A549 (cell line): ENCODE data around the gene PRXL2B. TPM values are rescaled to one million over a fixed set of nuclear protein-coding genes. Genes with fewer than 3 reads are reported as not detected.

Source experiments
- ATAC-seq, 2 experiments: fragments of 200-7000 bp in 1 of 2; fragments of >200 bp in 1 of 2; cut with Nextera tagmentation in 1 of 2; cut with Tn5 transposase in 1 of 2; 3 replicates each; pipeline versions ENCODE4 v1.8.0 to v1.9.1; 2018 to 2020; ENCODE audit warnings: mild to moderate bottlenecking in 1 of 2, moderate library complexity in 1 of 2
- CTCF ChIA-PET: fragments of 300-600 bp; sonication (Branson Sonifier 250); formaldehyde crosslinking; extraction: SDS; loops from one replicate; lab custom pipeline; 2021; ENCODE audit warnings: antibody characterized with exemption, inconsistent platforms; lab: Yijun Ruan, JAX
- POLR2A ChIA-PET: fragments of 350-600 bp; formaldehyde crosslinking; extraction: SDS; loops from one replicate; lab custom pipeline; 2021; ENCODE audit warnings: antibody characterized with exemption, inconsistent platforms; lab: Yijun Ruan, JAX
- DNase-seq, 2 experiments: peaks; one replicate each; pipeline versions ENCODE4 v3.0.0 to v3.0.0-alpha.2; 2011 to 2016; ENCODE audit warnings: low read depth in 1 of 2, low spot score in 1 of 2
- FAIRE-seq: peaks from 2 replicates; lab custom pipeline; 2011; peaks lifted over from hg19 to GRCh38; lab: Jason Lieb, UNC
- H3K27ac ChIP-seq, 2 experiments: fragments of >200 bp; sonication (Bioruptor Twin); formaldehyde crosslinking; 3 replicates each; pipeline ENCODE4 v1.5.1; 2016 to 2017
- H3K4me1 ChIP-seq: fragments of >200 bp; sonication (Bioruptor Twin); formaldehyde crosslinking; 3 replicates; pipeline ENCODE4 v1.6.1; 2016
- H3K4me2 ChIP-seq: fragments of >200 bp; sonication (Bioruptor Twin); formaldehyde crosslinking; 3 replicates; pipeline ENCODE4 v1.6.1; 2016
- H3K4me3 ChIP-seq: fragments of >200 bp; sonication (Bioruptor Twin); formaldehyde crosslinking; 3 replicates; pipeline ENCODE4 v1.5.1; 2016
- H3K9me3 ChIP-seq: fragments of >200 bp; sonication (Bioruptor Twin); formaldehyde crosslinking; 3 replicates; pipeline ENCODE4 v1.6.1; 2016
- BHLHE40 ChIP-seq: IDR thresholded peaks from 2 replicates; pipeline ENCODE4 v1.6.1; 2012; ENCODE audit warnings: low read depth, low read length, inconsistent platforms
- ESRRA ChIP-seq: fragments of 150-350 bp; IDR thresholded peaks from 2 replicates; pipeline ENCODE4 v1.6.1; 2014; ENCODE audit warnings: mild to moderate bottlenecking, low read length, borderline replicate concordance
- FOSL2 ChIP-seq, 2 experiments: fragments of 450-650 bp in 1 of 2; fragments of >200 bp in 1 of 2; sonication (Bioruptor Twin) in 1 of 2; formaldehyde crosslinking; IDR thresholded peaks; 2 replicates each; pipeline versions ENCODE4 v1.5.0 to v1.6.1; 2016 to 2020; ENCODE audit warnings: mild to moderate bottlenecking in 1 of 2, moderate library complexity in 1 of 2
- FOXS1 ChIP-seq: fragments of 250-450 bp; sonication (Bioruptor Pico); IDR thresholded peaks from 2 replicates; pipeline ENCODE4 v1.5.0; 2020; ENCODE audit warnings: mild to moderate bottlenecking, moderate library complexity
- KDM5A ChIP-seq: fragments of 200-600 bp; sonication (generic); IDR thresholded peaks from 2 replicates; pipeline ENCODE4 v1.6.1; 2016; ENCODE audit warnings: antibody characterized with exemption, mild to moderate bottlenecking
- MAZ ChIP-seq: fragments of 150-350 bp; IDR thresholded peaks from 2 replicates; pipeline ENCODE4 v1.6.1; 2014; ENCODE audit warnings: antibody characterized with exemption, low read depth, low read length, borderline replicate concordance
- NFE2L2 ChIP-seq: fragments of 150-350 bp; conservative IDR thresholded peaks from 2 replicates; pipeline ENCODE4 v1.6.1; 2014; ENCODE audit warnings: low read length
- NPAS2 ChIP-seq: fragments of 250-450 bp; sonication (Bioruptor Pico); IDR thresholded peaks from 2 replicates; pipeline ENCODE4 v1.8.0; 2022; ENCODE audit warnings: mild to moderate bottlenecking, moderate library complexity, borderline replicate concordance
- NR3C1 ChIP-seq: fragments of >200 bp; sonication (Bioruptor Twin); formaldehyde crosslinking; IDR thresholded peaks from 3 replicates; pipeline ENCODE4 v1.6.1; 2017
- POLR2AphosphoS2 ChIP-seq: conservative IDR thresholded peaks from 2 replicates; pipeline ENCODE4 v1.6.1; 2012; ENCODE audit warnings: low read length, improper control_type of control experiment, inconsistent platforms
- RFX5 ChIP-seq: fragments of 450-650 bp; IDR thresholded peaks from 2 replicates; pipeline ENCODE4 v1.7.1; 2014; ENCODE audit warnings: antibody characterized with exemption, mild to moderate bottlenecking, moderate library complexity
- RNF2 ChIP-seq: fragments of 200-600 bp; sonication (generic); IDR thresholded peaks from 2 replicates; pipeline ENCODE4 v1.6.1; 2016; ENCODE audit warnings: low read depth, mild to moderate bottlenecking, antibody characterized with exemption, moderate library complexity, borderline replicate concordance
- SMC3 ChIP-seq: fragments of >200 bp; sonication (Bioruptor Twin); formaldehyde crosslinking; IDR thresholded peaks from 3 replicates; pipeline ENCODE4 v1.6.1; 2018; ENCODE audit warnings: inconsistent platforms
- TFCP2L1 ChIP-seq: fragments of 250-450 bp; sonication (Bioruptor Pico); IDR thresholded peaks from 2 replicates; pipeline ENCODE4 v1.5.0; 2021; ENCODE audit warnings: mild to moderate bottlenecking
- TP53 ChIP-seq: fragments of 250-450 bp; sonication (Bioruptor Pico); IDR thresholded peaks from 2 replicates; pipeline ENCODE4 v1.5.0; 2021; ENCODE audit warnings: mild to moderate bottlenecking, moderate library complexity
- ZC3H11A ChIP-seq: fragments of 450-650 bp; IDR thresholded peaks from 2 replicates; pipeline ENCODE4 v1.6.1; 2014; ENCODE audit warnings: antibody characterized with exemption, mild to moderate bottlenecking
- ZFP36 ChIP-seq: fragments of 450-650 bp; IDR thresholded peaks from 2 replicates; pipeline ENCODE4 v1.6.1; 2014; ENCODE audit warnings: borderline replicate concordance; ENCODE audit not compliant: partially characterized antibody
- ZNF302 ChIP-seq: fragments of 250-450 bp; sonication (Bioruptor Pico); IDR thresholded peaks from 2 replicates; pipeline ENCODE4 v1.9.0; 2021; ENCODE audit warnings: inconsistent platforms, mild to moderate bottlenecking, moderate library complexity
- WGBS: methylation state at CpG from one replicate; pipeline ENCODE4 v1.1.6; 2017; ENCODE audit errors: missing lambda C conversion rate; 5-methylcytosine and 5-hydroxymethylcytosine counted together
- polyA plus RNA-seq, 4 experiments: library from polyadenylated mRNA; depleted of rRNA in 3 of 4; stranded (reverse); fragments of >200 nt; fragmentation: RNase III in 1 of 4; extraction: RNeasy Plus Mini Kit Qiagen cat#74134 plus additional on column Dnase treatment in 1 of 4; gene quantifications; 2 replicates in 3 of 4; 3 replicates in 1 of 4; pipeline ENCODE4 v1.2.3, GENCODE V29; 2011 to 2017
- TF ChIP-seq, protein P1 (sequence below): fragments of >200 bp; sonication (Bioruptor Twin); formaldehyde crosslinking; IDR thresholded peaks from 2 replicates; pipeline ENCODE4 v1.6.1; 2016
- TF ChIP-seq, protein P2 (sequence below): IDR thresholded peaks from 2 replicates; pipeline ENCODE4 v1.6.1; 2012; ENCODE audit warnings: low read depth, borderline replicate concordance
- TF ChIP-seq, protein P3 (sequence below): fragments of 250-450 bp; sonication (Bioruptor Pico); IDR thresholded peaks from 2 replicates; pipeline ENCODE4 v1.5.0; 2021; ENCODE audit warnings: mild to moderate bottlenecking, moderate library complexity, borderline replicate concordance
- TF ChIP-seq, protein P4 (sequence below): fragments of 250-450 bp; sonication (Bioruptor Pico); IDR thresholded peaks from 2 replicates; pipeline ENCODE4 v1.5.0; 2020; ENCODE audit warnings: low read depth, mild to moderate bottlenecking, moderate library complexity
- TF ChIP-seq, protein P5 (sequence below): IDR thresholded peaks from 2 replicates; pipeline ENCODE4 v1.6.1; 2012
- TF ChIP-seq, protein P6 (sequence below): fragments of 450-650 bp; IDR thresholded peaks from 2 replicates; pipeline ENCODE4 v1.6.1; 2014; ENCODE audit warnings: antibody characterized with exemption

The PRXL2B gene
- polyA plus RNA-seq, 2 of the 4 experiments (the other 2 are of a cell fraction) = 4.4 to 16.4 TPM

DNA sequence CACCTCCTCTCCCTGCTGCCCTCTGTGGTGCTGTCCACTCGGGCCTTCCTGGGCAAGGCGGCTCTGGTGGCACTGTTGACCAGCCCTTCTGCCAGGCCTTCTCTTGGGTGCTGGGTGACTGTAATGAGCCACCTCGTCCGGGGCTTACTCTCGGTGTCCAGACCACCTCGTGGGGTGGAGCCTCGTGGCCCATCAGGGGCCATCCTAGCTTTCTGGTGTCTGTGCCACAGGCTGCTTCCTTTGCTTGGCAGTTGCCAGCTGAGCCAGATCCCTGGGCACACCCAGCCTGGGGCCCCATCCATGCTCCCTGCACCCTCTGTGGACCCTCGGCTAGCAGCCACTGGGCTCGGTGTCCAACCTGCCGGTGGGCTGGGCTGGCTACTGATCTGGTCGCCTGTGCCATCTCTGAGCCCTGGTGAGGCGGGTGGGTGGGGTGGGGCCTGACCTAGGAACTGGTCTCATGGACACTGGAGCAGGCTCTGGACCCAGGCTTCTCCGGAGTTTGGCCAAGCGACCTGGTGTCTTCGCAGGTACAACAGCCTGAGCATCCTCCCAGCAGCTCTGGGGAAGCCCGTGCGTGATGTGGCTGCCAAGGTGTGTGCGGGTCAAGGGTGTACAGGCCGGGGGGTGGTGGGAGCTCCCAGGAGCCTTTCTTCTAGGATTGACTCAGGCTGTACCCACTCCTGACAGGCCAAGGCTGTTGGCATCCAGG lies 1.4 kb downstream of the PRXL2B start (continued):
- TF ChIP-seq POLR2AphosphoS2 = no peak
- TF ChIP-seq NFE2L2 = no peak
- no peak for TF ChIP-seq NPAS2 (CRISPR knock-in tag)
- no peak for TF ChIP-seq BHLHE40
- no peak for TF ChIP-seq SMC3
- TF ChIP-seq, all 56 proteins: peak for 0

DNA sequence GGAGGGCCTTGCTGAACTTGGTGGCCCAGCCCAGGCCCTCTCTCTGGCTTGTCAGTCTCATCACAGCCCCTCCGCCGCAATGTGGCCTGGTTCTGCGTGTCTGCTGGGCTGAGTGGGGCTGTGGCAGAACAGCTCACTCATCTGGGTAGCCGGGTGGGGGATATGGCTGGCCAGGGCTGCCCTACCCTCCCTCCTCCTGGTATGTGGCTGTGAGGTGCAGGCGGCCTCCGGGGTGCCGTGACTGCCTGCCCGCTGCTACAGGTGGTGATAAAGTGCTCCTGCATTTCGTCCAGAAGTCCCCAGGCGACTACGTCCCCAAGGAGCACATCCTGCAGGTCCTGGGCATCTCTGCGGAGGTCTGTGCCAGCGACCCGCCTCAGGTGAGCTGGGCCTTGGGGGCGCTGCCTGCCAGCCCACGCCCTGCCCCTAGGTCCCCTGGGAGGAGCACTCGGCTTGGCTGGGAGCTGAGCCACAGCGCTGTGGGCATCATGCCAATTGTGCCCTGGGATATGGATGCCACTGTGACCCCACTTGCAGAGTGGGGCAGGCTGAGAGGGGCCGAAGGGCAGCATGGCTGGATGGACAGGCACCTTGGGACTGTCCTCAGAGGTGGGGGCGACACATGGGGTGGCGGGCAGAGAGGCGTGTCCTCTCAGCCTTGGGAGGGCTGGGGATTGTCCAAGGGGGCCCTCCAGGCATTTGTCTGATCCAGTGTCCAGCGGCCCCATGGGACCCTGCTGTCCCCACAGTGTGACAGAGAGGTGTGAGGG lies 2.3 kb downstream of the PRXL2B start:
- CTCF ChIA-PET = no interaction called here
- no peak for FAIRE-seq

DNA sequence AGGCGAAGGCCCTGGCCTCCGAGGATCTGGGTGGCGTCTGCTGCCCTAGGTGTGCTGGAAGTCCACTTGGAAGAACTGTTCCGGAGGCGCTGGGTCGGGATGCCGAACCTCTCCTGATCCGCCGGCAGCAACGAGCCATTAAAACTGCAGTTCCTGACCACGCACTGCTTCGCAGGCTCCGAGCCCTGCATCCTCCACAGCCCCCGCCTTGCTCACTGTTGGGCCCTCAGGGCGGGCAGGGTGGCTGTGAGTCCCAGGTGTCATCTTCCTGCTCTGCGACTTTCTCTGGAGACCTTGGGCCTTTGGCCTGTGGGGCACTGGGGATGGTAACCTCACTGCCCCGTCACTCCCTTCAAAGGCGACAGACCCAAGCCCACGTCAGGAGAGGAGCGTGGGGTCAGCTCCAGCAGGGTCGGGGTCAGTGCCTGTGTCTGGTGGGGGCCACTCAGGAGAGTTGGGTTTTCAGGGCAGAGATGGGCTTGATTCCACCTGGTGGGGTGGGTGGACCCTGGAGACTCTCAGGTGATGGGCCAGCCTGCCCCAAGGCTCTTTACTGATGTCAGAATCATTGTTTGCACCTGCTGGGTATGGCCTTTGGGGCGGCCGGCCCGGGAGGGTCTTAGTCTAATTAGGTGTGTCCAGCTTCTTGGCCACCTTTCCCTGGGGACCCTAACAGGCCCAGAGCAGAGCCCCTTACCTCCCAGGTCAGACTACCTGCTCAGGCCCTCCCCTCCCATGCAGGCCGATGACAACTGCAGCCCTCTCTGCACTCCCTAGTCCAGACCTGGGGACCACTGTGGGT lies 3.1 kb downstream of the PRXL2B start:
- ChIA-PET POLR2A (no interaction called here), CTCF (no interaction called here)
- FAIRE-seq (no peak), DNase-seq (no peak)
- Histone ChIP-seq H3K4me2 (no peak overlapping the region), H3K4me3 (no peak overlapping the region), H3K9me3 (no peaks in the 10 kb centered on the region)
- TF ChIP-seq NFE2L2 (no peak), FOXS1 (CRISPR knock-in tag) (no peak), RNF2 (no peak), RFX5 (no peak), SMC3 (no peak), POLR2AphosphoS2 (no peak), TP53 (CRISPR knock-in tag) (no peak)
- TF ChIP-seq, protein P1, sequence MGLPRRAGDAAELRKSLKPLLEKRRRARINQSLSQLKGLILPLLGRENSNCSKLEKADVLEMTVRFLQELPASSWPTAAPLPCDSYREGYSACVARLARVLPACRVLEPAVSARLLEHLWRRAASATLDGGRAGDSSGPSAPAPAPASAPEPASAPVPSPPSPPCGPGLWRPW = no peak
- TF ChIP-seq, protein P2, sequence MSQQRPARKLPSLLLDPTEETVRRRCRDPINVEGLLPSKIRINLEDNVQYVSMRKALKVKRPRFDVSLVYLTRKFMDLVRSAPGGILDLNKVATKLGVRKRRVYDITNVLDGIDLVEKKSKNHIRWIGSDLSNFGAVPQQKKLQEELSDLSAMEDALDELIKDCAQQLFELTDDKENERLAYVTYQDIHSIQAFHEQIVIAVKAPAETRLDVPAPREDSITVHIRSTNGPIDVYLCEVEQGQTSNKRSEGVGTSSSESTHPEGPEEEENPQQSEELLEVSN = no peak
- TF ChIP-seq, protein P3, sequence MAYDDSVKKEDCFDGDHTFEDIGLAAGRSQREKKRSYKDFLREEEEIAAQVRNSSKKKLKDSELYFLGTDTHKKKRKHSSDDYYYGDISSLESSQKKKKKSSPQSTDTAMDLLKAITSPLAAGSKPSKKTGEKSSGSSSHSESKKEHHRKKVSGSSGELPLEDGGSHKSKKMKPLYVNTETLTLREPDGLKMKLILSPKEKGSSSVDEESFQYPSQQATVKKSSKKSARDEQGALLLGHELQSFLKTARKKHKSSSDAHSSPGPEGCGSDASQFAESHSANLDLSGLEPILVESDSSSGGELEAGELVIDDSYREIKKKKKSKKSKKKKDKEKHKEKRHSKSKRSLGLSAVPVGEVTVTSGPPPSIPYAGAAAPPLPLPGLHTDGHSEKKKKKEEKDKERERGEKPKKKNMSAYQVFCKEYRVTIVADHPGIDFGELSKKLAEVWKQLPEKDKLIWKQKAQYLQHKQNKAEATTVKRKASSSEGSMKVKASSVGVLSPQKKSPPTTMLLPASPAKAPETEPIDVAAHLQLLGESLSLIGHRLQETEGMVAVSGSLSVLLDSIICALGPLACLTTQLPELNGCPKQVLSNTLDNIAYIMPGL (CRISPR knock-in tag) = no peak
- TF ChIP-seq, all 56 proteins: peak for 0
- 94% methylated on average over 13 of the region's 25 CpGs for WGBS
- no peak overlapping the region for H3K27ac ChIP-seq
- no peak for ATAC-seq
- peaks cover 5% of the 10 kb centered on the region; the same call in 2 of the 3 replicates for H3K4me1 ChIP-seq

More for the DNA sequence above, 2.3 kb downstream of the PRXL2B start:
- TF ChIP-seq, protein P4, sequence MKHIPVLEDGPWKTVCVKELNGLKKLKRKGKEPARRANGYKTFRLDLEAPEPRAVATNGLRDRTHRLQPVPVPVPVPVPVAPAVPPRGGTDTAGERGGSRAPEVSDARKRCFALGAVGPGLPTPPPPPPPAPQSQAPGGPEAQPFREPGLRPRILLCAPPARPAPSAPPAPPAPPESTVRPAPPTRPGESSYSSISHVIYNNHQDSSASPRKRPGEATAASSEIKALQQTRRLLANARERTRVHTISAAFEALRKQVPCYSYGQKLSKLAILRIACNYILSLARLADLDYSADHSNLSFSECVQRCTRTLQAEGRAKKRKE (CRISPR knock-in tag) = no peak
- TF ChIP-seq ESRRA (no peak), FOSL2 (IDR thresholded peaks at IDR 0.05) (no peak), FOSL2 (CRISPR knock-in tag; IDR thresholded peaks at IDR 0.05) (no peak), ZFP36 (no peak), KDM5A (no peak), MAZ (no peak), TFCP2L1 (CRISPR knock-in tag) (no peak), ZNF302 (no peak), NR3C1 (no peak), SMC3 (no peak), ZC3H11A (no peak), RNF2 (no peak)
- TF ChIP-seq, protein P5, sequence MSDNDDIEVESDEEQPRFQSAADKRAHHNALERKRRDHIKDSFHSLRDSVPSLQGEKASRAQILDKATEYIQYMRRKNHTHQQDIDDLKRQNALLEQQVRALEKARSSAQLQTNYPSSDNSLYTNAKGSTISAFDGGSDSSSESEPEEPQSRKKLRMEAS = no peak
- TF ChIP-seq, protein P1 = no peak
- TF ChIP-seq, protein P6, sequence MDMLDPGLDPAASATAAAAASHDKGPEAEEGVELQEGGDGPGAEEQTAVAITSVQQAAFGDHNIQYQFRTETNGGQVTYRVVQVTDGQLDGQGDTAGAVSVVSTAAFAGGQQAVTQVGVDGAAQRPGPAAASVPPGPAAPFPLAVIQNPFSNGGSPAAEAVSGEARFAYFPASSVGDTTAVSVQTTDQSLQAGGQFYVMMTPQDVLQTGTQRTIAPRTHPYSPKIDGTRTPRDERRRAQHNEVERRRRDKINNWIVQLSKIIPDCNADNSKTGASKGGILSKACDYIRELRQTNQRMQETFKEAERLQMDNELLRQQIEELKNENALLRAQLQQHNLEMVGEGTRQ = no peak
- WGBS = 92% methylated on average over 9 of the region's 23 CpGs
- H3K4me1 ChIP-seq = peaks cover 8% of the 10 kb centered on the region
- DNase-seq (no peak), ATAC-seq (no peak)
- no peak overlapping the region for H3K4me2 ChIP-seq
- POLR2A ChIA-PET = no interaction called here
- H3K4me3 ChIP-seq = no peak overlapping the region
- H3K9me3 ChIP-seq = no peaks in the 10 kb centered on the region
- H3K27ac ChIP-seq = no peak overlapping the region
